Central memory CD4-positive, alpha-beta T cell (primary cell): ENCODE results near the gene TUBA4A.

Experiments
- DNase-seq: peaks from one replicate; pipeline ENCODE4 v3.0.0; 2022

TUBA4A gene

GRCh38 chr2:219286436-219287115, 32.9 kb upstream of the TUBA4A start:
- DNase-seq: no peak

DNA sequence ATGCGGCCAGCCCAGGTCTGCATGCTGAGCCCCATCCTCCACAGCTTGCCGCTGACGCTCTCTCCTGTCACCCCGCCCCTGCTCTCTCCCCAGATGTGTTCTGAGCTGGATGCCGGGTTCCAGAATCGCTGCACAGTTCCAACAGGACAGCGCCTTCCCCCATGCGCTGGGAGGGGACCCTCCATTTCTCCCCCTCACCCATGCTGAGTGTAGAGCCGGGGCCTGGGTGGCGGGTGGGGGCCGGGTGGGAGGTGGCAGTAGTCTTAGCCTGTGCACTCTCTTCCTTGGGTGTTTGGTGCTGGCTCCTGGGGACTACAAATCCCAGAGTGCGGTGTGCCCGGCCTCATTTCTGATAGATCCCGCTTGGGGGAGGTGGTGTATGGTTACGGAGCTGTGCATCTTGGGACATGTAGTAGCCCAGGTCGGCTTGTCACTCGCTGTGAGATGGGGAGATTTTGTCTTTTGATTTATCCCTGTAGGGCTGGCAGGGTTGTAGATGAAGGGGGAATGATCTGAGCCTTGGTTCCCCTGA, 32.2 kb upstream of the TUBA4A start:
- DNase-seq: no peak

- DNase-seq: no peak
These were observed 31.6 kb upstream of the TUBA4A start for GRCh38 chr2:219285373-219285735.

- DNase-seq: no peak
These were observed 31.0 kb upstream of the TUBA4A start for GRCh38 chr2:219284501-219285372.

DNA sequence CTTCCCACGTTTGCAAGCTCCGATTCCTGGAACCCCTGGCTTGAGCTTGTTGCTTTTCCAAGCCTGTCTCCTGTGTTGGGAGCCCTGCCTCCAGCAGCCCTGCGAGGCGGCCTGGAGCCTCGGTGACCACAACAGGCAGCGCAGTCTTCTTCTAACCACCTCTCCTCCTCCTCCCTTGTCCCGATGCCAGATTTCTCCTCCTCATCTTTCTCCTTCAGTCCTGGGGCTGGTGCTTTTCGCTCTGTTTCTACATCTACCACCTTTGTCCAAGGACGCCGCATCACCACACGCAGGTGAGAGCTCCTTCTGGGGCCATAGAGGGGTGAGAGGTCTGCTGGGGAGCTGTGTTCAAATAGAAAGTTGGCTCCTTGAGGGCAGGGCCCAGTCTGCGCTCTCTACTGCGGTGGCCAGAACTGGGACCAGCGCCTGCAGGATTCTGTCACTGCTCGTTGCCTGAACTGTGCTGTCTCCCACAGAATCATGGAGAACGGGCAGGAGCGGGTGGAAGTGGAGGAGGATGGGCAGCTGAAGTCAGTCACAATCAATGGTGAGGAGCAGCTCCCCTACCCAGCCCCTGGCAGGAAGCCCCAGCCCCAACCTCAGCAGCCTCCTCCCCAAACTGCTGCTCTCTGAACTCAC, 29.3 kb upstream of the TUBA4A start:
- no peak for DNase-seq

DNA sequence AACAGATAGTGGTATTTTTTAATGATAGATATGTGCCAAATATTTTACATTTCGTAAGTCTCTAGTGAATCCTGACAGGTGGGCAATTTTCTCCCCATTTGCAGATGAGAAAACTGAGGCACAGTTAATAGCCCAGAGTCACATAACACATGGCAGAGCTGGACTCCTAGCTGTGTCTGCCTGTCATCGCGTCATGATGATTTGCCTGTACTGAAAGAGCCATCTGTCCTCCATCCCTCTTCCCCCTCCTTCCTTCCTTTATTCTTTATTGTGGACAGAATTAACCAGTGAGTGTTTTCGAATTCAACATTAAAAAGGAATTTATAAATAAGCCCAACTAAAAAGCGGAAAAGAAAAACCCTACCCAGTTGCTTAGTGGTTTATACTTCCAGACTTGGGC, 28.7 kb upstream of the TUBA4A start:
- no peak for DNase-seq

DNA sequence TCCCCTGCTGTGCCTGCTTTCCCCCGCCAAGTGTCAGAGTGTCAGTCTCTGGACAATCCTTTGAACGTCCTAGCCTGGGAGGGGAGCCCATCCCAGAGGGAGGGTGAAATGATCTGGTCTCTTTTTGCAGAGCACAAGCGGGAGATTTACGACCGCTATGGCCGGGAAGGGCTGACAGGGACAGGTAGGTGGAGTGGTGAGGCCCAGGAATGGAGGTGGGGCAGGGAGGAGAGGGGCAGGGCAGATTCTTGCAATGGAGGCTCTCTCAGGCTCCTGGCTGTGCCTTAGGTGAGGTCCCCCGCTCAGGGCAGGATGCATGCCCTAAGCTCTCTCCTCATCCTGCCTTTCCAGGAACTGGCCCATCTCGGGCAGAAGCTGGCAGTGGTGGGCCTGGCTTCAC, 27.9 kb upstream of the TUBA4A start:
- DNase-seq: no peak

GRCh38 chr2:219280651-219281050, 26.9 kb upstream of the TUBA4A start:
- DNase-seq: no peak

DNA sequence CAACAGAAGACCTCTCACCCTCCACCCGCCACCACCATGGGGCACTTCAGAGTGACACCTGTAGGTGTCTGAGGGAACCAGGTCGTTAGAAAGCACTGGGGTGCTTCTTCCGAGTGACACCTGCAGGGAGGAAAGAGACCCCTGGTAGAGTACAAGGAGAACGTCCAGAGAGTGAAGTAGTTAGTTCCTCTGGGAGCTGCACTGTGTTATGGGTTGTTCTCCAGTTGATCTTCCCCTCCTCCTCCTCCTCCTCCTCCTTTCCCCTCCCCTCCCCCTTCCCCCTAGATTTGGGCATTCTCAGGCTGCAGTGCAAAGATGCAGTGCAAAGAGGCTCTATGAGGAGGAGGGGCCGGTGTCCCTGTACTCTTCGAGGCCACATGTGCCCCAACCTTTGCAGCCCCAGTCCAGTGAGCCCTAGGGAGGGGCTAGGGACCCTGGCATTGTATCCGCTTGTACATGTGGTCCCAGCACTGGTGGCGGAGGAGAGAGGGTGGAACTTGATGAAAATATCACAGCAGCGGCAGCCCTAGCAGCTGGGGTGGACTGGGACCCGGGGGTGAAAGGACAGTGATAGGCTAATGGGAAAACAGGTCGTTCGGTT, 26.3 kb upstream of the TUBA4A start:
- no peak for DNase-seq

DNA sequence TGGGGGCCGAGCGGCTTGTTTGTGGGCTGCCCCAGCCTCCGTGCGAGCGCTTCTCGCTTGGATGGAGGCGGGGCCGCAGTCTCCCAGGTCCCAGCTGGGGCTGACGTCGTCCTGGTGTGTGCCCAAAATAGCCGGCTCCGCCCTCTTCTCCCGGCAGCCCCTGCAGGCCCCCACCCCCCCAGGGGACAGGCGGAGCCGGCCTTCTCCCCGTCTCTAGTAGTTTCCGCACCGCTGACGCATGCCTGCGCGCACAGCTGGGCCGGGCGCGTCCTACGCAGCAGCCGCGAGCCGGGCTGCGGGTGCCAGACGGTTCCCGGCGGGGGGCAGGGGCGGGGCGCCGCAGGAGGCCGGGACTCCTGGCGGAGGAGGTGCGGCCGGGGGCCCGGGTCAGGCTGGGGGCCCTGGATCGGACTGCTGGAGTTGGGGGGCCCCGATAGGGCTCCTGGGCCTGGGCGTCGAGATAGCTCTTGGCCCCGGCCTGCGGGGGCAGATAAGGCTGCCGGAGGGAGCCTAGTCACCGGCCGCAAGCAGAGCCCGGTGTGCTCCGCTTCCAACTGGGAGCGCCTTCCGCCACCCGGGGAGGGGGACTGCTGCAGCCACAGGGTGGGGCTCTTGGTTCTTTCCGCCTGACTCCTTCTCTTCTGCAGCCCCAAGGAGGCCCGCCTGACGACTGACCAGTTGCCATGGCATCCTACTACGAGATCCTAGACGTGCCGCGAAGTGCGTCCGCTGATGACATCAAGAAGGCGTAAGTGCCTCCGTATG, 25.6 kb upstream of the TUBA4A start, which contains the start of gene DNAJB2:
Gene DNAJB2 (plus strand): TSS at position 216 of the 765 bp plus-strand sequence. CDS start 468 bp downstream, at position 684.
- peak; percentile 99 for DNase-seq

DNA sequence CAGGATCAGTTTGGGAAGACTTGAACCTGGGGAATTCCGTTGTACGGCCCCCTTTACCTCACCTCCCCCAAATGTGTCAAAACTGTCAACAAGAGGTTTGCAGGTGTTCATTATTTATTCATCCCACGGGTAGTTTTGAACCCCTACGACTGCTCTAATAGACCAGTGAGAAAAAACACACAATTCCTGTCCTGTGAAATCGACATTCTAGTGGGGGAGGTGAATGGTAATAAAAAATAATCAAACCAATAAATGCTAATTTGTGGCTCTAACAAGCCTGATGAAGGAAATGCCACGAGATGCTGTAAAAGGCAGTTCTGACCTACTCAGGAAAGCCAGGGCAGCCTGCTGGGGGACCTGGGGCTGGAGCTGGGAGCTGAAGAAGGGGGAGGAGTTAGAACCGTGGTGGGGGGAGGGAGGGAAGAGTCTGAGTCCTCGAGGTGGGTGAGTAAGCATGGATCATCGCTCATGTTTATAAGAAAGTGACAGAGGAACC, 25.0 kb upstream of the TUBA4A start:
- no peak for DNase-seq

GRCh38 chr2:219277703-219278654, 24.3 kb upstream of the TUBA4A start:
- DNase-seq: peak; percentile 71

GRCh38 chr2:219274361-219274921, 20.7 kb upstream of the TUBA4A start:
- no peak for DNase-seq

GRCh38 chr2:219273937-219274336, 20.2 kb upstream of the TUBA4A start:
- no peak for DNase-seq

DNA sequence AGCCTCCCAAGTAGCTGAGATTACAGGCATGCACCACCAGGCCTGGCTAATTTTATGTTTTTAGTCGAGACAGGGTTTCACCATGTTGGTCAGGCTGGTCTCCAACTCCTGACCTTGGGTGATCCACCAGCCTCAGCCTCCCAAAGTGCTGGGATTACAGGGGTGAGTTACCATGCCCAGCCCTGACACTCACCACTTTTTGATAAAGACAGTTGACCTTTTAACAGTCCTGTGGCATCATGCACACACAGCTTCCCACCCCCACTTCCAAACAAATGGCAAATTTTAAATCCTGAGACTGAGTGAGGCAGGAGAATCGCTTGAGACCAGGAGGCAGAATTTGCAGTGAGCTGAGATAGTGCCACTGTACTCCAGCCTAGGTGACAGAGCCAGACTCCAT, 19.3 kb upstream of the TUBA4A start:
- no peak for DNase-seq

DNA sequence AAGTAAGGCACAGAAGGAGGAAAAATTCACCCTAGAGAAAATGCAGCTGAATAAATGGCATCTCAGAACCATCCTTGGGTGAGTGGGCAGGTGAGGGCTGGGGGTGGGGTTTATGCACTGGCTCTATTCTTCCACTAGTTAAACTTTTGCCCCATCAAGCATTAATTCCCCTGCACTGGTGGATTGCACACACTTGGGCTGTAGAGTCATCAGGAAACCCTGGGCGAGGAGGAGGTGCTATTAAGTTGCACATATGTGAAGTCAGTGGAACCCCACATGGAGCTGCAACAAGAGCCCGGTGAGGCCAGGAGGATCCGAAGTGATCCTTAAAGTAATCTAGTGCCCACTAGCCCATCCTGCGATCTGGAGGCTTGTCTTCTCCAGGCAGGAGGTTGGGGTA, 18.6 kb upstream of the TUBA4A start:
- no peak for DNase-seq

GRCh38 chr2:219271021-219271420, 17.3 kb upstream of the TUBA4A start:
- no peak for DNase-seq

DNA sequence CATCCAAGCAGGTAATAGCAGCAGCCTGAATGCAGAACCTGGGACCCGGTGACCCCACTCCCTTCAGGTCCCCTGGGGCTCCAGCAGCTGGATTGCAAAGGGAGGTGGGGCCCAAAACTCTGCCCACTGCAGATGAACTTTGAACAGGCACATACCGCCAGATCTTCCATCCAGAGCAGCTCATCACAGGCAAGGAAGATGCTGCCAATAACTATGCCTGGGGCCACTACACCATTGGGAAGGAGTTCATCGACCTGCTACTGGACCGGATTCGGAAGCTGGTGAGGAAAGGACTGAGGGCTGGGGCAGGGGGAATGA, 16.3 kb upstream of the TUBA4A start:
- DNase-seq: no peak

DNA sequence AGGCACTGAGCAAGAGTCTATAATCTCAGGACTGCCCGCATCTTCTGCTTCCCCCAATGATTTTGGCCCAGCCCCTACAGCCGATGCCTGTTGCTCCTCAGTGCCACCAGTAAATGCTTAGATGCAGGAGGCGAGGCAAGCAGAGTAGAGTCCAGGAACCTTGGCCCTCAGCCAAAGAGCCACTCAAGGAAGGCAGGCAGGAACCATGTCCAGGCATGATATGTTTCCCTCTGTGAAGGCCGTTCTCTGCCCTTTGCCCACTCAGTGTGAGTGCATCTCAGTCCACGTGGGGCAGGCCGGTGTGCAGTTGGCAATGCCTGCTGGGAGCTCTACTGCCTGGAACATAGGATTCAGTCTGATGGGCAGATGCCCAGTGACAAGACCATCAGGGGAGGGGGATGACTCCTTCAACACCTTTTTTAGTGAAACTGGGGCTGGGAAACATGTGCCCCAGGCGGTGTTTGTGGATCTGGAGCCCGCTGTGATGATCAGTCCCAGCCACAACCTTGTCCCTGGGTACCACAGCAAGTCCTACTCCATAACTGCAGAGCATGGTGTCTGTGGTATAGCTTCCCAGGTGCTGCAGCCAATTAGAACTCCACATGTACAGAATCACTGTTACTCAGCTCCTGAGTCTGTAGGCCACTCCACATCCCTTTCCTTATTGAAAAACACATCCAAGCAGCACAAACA, 15.8 kb upstream of the TUBA4A start:
- DNase-seq: no peak

DNA sequence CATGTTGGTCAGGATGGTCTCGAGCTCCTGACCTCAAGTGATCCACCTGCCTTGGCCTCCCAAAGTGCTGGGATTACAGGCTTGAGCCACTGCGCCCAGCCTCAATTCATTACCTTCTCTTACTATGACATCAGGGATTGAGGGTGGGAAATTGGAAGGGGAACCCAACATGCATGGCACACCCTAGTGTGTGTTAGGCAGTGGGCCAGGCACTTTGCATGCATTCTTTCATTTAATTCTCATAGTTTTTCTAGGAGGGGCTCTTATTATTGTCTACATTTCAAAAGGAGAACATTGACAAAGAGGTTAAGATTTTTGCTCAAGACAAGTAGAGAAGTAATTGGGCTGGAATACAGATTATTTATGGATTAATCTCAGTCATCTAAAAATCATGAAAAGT, 14.6 kb upstream of the TUBA4A start:
- DNase-seq: no peak
